SU-DHL-6 (cell line): ENCODE results near the gene POLR3H.

Source experiments
- CTCF ChIP-seq: fragments of 200-600 bp; sonication (generic); IDR thresholded peaks from one replicate; pipeline ENCODE4 v1.5.1; 2017; ENCODE audit warnings: antibody characterized with exemption, mild to moderate bottlenecking, low read length, moderate library complexity; ENCODE audit not compliant: insufficient read depth, poor library complexity, severe bottlenecking
- EZH2phosphoT487 ChIP-seq: fragments of 200-600 bp; sonication (generic), shearing (Covaris generic); conservative IDR thresholded peaks from 2 replicates; pipeline ENCODE4 v1.6.1; 2018; ENCODE audit warnings: mild to moderate bottlenecking, antibody characterized with exemption, low read length, moderate library complexity, mixed read lengths

GRCh38 chr22:41487037-41487935 is 57.0 kb downstream of the POLR3H start:
- TF ChIP-seq CTCF: no peak
- no peak for TF ChIP-seq EZH2phosphoT487
